Sigmoid colon (tissue), 7 donors: ENCODE measurements around the gene CYP4F3. TPM values are rescaled to one million over a fixed set of nuclear protein-coding genes. Genes with fewer than 3 reads are reported as not detected.
A peak's percentile ranks its signal among the peaks of the same experiment; 100 is the strongest.

Experiments
- DNase-seq: peaks from one replicate; pipeline ENCODE4 v3.0.0-alpha.2; 2019
- H3K27ac ChIP-seq, 4 donors: fragments of 200-600 bp; sonication (generic); one replicate each; pipeline ENCODE4 v1.5.1; 2016 to 2019; ENCODE audit warnings: mild to moderate bottlenecking in 1 of 4
- H3K27me3 ChIP-seq, 3 donors: fragments of 200-600 bp; sonication (generic); one replicate each; pipeline ENCODE4 v1.5.1; 2019; ENCODE audit warnings: mild to moderate bottlenecking in 1 of 3
- H3K36me3 ChIP-seq, 4 donors: fragments of 200-600 bp; sonication (generic); one replicate each; pipeline ENCODE4 v1.5.1; 2016 to 2019
- H3K4me1 ChIP-seq, 4 donors: fragments of 200-600 bp; sonication (generic); one replicate each; pipeline ENCODE4 v1.5.1; 2017 to 2019
- H3K4me3 ChIP-seq, 4 donors: fragments of 200-600 bp; sonication (generic); one replicate each; pipeline ENCODE4 v1.5.1; 2017 to 2019; ENCODE audit warnings: mild to moderate bottlenecking in 2 of 4, moderate library complexity in 1 of 4
- H3K9me3 ChIP-seq, 4 donors: fragments of 200-600 bp in 3 of 4; sonication (generic) in 3 of 4; one replicate each; pipeline versions ENCODE4 v1.5.1 to v1.6.1; 2013 to 2019
- EP300 ChIP-seq, 4 donors: sonication (generic); formaldehyde crosslinking; IDR thresholded peaks; one replicate each; pipeline ENCODE4 v1.6.1; 2017; ENCODE audit warnings: antibody characterized with exemption in 4 of 4
- POLR2A ChIP-seq, 2 donors: fragments of 450-650 bp; IDR thresholded peaks; one replicate each; pipeline ENCODE4 v1.6.1; 2016; ENCODE audit warnings: antibody characterized with exemption in 2 of 2, mild to moderate bottlenecking in 2 of 2, moderate library complexity in 2 of 2
- POLR2AphosphoS5 ChIP-seq, 4 donors: sonication (generic); formaldehyde crosslinking; IDR thresholded peaks; one replicate each; pipeline ENCODE4 v1.6.1; 2017; ENCODE audit warnings: antibody characterized with exemption in 4 of 4
- WGBS, 2 donors: extraction: QIAGEN DNeasy Blood & Tissue Kit; methylation state at CpG; one replicate each; pipeline ENCODE4 v1.1.7; 2013; 5-methylcytosine and 5-hydroxymethylcytosine counted together
- intact Hi-C: fragments of 100-400 bp; cut with DNase I; formaldehyde crosslinking; loops from one replicate; pipeline ENCODE4 v1.15.1; 2023
- polyA plus RNA-seq, 3 donors: library from polyadenylated mRNA; stranded (reverse); fragments of 200-250 nt; gene quantifications; one replicate each; pipeline ENCODE4 v1.2.3, GENCODE V29; 2013
- total RNA-seq, 4 donors: library from RNA; depleted of rRNA; stranded (reverse); fragments of >200 nt; gene quantifications; one replicate each; pipeline ENCODE4 v1.1.0, GENCODE V29; 2016
- TF ChIP-seq, protein P1 (sequence below), 4 experiments: fragments of 450-650 bp in 3 of 4; fragments of 200-600 bp in 1 of 4; IDR thresholded peaks; one replicate each; pipeline ENCODE4 v1.5.1; 2016 to 2019; ENCODE audit warnings: antibody characterized with exemption in 4 of 4, mild to moderate bottlenecking in 3 of 4, moderate library complexity in 2 of 4
- donor health status: healthy with polysubstance abuse.
- donor health status: Bipolar disorder and iron deficiency.
- donor health status: healthy.

Gene CYP4F3
- total and polyA plus RNA-seq, 7 donors, result under 0.01 to 2.4 (median 0.46) TPM; not detected in 4

DNA sequence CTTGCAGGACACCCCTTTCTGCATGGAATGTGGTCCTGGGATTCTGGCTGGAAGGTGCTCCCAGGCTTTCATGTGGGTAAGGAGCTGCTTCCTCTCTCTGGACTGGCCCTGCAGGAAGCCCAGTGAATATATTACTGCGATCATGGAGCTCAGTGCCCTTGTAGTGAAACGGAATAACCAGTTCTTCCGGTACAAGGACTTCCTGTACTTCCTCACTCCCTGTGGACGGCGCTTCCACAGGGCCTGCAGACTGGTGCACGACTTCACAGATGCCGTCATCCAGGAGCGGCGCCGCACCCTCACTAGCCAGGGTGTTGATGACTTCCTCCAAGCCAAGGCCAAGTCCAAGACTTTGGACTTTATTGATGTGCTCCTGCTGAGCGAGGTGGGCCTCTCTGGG is 17.7 kb upstream of the CYP4F3 start:
- no peak overlapping the region for H3K27ac ChIP-seq
- no peaks in the 10 kb centered on the region for H3K9me3 ChIP-seq
- H3K27me3 ChIP-seq, result peaks cover 0 to 32% (median 0%) of the 10 kb centered on the region in 3 donors
- WGBS, 2 donors, result 12 to 67% methylated on average over 11 of the region's 11 CpGs
- intact Hi-C loops, result no loop called here
- DNase-seq, result no peak
- no peaks in the 10 kb centered on the region for H3K4me1 ChIP-seq
- TF ChIP-seq, protein P1, sequence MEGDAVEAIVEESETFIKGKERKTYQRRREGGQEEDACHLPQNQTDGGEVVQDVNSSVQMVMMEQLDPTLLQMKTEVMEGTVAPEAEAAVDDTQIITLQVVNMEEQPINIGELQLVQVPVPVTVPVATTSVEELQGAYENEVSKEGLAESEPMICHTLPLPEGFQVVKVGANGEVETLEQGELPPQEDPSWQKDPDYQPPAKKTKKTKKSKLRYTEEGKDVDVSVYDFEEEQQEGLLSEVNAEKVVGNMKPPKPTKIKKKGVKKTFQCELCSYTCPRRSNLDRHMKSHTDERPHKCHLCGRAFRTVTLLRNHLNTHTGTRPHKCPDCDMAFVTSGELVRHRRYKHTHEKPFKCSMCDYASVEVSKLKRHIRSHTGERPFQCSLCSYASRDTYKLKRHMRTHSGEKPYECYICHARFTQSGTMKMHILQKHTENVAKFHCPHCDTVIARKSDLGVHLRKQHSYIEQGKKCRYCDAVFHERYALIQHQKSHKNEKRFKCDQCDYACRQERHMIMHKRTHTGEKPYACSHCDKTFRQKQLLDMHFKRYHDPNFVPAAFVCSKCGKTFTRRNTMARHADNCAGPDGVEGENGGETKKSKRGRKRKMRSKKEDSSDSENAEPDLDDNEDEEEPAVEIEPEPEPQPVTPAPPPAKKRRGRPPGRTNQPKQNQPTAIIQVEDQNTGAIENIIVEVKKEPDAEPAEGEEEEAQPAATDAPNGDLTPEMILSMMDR (IDR thresholded peaks at IDR 0.05), result no peak
- TF ChIP-seq POLR2A (IDR thresholded peaks at IDR 0.05) (no peak), POLR2AphosphoS5 (IDR thresholded peaks at IDR 0.05) (no peak), EP300 (IDR thresholded peaks at IDR 0.05) (no peak)
- no peak overlapping the region for H3K4me3 ChIP-seq
- H3K36me3 ChIP-seq, result no peaks in the 10 kb centered on the region

DNA sequence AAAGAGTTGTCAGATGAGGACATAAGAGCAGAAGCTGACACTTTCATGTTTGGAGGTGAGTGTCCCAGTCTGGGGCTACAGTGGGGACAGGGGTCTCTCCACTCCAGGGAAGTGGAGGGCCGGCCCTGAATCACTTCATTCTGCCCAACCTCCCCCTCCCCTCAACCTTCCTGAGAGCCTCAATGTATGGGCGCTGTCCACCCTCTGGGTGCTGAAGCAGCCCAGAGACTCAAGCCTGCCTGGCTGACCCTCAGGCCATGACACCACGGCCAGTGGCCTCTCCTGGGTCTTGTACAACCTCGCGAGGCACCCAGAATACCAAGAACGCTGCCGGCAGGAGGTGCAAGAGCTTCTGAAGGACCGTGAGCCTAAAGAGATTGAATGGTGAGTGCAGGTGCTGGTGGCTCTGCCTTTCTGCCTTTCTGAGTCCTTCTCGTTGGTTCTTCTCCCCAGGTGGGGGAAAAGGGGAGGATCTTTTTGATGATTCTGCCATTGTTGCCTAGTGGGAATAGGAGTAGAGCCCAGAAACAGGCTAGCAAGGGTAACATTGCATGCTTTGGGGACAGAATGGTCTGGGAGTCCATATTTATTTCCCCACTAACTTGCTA is 16.9 kb upstream of the CYP4F3 start:
- DNase-seq, result no peak
- Histone ChIP-seq H3K27me3 (peaks cover 0 to 35% (median 4%) of the 10 kb centered on the region in 3 donors), H3K4me3 (no peak overlapping the region), H3K36me3 (no peaks in the 10 kb centered on the region), H3K27ac (no peak overlapping the region), H3K9me3 (no peaks in the 10 kb centered on the region), H3K4me1 (peaks cover 0 to 1% (median 0%) of the 10 kb centered on the region in 4 donors)
- TF ChIP-seq, protein P1 (IDR thresholded peaks at IDR 0.05), result no peak
- TF ChIP-seq EP300 (IDR thresholded peaks at IDR 0.05), result no peak
- no peak for TF ChIP-seq POLR2AphosphoS5 (IDR thresholded peaks at IDR 0.05)
- TF ChIP-seq POLR2A (IDR thresholded peaks at IDR 0.05), result no peak
- intact Hi-C loops, result no loop called here
- WGBS, 2 donors, result 10 to 22% methylated on average over 9 of the region's 9 CpGs

DNA sequence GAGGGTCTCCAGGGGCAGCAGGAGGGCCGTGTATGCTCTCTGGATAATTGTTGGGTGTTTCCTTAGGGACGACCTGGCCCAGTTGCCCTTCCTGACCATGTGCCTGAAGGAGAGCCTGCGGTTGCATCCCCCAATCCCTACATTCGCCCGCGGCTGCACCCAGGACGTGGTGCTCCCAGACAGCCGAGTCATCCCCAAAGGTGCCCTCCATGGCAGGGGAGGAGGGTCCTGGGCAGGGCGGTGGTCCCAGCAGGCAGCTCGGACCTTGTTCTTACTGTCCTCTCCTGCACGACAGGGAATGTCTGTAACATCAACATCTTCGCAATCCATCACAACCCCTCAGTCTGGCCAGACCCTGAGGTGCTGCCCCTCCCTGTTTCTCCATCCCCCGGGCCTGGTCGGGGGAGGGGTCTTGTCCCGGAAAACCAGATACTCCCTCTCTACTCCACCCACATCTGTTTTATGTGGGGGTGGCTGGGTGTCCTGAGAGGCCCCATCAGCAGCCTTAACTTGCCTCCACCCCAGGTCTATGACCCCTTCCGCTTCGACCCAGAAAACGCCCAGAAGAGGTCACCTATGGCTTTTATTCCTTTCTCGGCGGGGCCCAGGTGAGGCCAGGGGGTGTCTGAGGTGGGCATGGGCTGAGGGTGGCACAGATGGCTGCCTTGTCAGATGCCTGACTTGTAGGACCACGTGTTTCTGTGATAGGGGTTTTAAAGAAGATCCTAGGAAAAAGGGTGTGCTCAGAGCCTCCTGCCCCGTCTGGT is 12.3 kb upstream of the CYP4F3 start:
- intact Hi-C loops, result loop anchor here (1.0 to 5.0 kb wide), 4 partner anchors 182 to 554 kb away; no protein-coding TSS in a partner anchor
- Histone ChIP-seq H3K27me3 (peaks cover 0 to 34% (median 7%) of the 10 kb centered on the region in 3 donors), H3K27ac (no peak overlapping the region), H3K36me3 (no peaks in the 10 kb centered on the region), H3K9me3 (no peaks in the 10 kb centered on the region), H3K4me3 (no peak overlapping the region), H3K4me1 (peaks cover 0 to 5% (median 2%) of the 10 kb centered on the region in 4 donors)
- WGBS, 2 donors, result 55 to 66% methylated on average over 22 of the region's 22 CpGs
- no peak for DNase-seq
- TF ChIP-seq POLR2AphosphoS5 (IDR thresholded peaks at IDR 0.05) (no peak), POLR2A (IDR thresholded peaks at IDR 0.05) (no peak)
- TF ChIP-seq, protein P1 (IDR thresholded peaks at IDR 0.05), result no peak

DNA sequence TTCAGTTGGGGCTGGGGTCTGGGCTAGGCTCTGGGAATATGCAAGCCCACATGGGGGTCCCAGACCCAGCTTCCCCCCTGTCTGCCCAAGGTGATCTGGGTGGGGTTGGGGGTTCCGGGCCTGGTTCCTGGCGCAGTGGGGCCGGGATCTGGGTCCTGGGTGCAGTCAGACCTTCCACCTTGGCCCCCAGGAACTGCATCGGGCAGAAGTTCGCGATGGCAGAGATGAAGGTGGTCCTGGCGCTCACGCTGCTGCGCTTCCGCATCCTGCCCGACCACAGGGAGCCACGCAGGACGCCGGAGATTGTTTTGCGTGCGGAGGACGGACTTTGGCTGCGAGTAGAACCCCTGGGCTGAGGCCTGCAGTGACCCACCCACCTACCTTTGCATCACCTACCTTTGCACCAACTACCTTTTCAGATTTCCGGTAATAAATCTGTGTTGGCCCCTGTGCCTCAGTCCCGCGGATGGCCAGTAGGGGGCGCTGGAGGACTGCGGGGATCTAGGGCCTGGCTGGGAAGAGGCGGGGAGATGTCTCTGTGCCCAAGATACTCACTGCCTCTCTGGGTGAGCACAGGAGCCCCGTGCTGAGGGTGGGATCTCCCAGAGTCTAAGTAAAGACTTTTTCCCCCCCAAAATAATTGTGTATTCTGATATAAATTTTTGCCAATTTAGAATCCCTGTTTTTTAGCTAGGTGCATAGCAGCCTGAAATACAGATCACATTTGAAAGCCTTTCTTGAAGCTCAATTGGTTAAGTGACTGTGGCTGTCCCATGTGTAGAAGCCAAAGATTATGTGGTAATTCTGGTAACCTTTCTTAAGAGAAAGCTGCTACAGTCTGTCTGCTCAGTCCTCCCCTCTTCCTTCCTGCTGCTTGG is 11.5 kb upstream of the CYP4F3 start:
- intact Hi-C loops, result loop anchor here (1.0 to 5.0 kb wide), 4 partner anchors 182 to 554 kb away; no protein-coding TSS in a partner anchor
- WGBS, 2 donors, result 6 to 12% methylated on average over 25 of the region's 25 CpGs
- no peaks in the 10 kb centered on the region for H3K36me3 ChIP-seq
- H3K4me1 ChIP-seq, result peaks cover 0 to 5% (median 2%) of the 10 kb centered on the region in 4 donors
- DNase-seq, result peak; percentile 87
- H3K27ac ChIP-seq, result no peak overlapping the region
- TF ChIP-seq, protein P1 (IDR thresholded peaks at IDR 0.05), result peak; percentile 90 to 98 (median 97)
- TF ChIP-seq EP300 (IDR thresholded peaks at IDR 0.05), result no peak
- TF ChIP-seq POLR2AphosphoS5 (IDR thresholded peaks at IDR 0.05), result no peak
- H3K4me3 ChIP-seq, result no peak overlapping the region
- no peaks in the 10 kb centered on the region for H3K9me3 ChIP-seq
- peaks cover 0 to 27% (median 7%) of the 10 kb centered on the region in 3 donors for H3K27me3 ChIP-seq
